H1 (cell line): Measurements from ENCODE around the gene MIPOL1. TPM values are rescaled to one million over a fixed set of nuclear protein-coding genes. Genes with fewer than 3 reads are reported as not detected.
"Not testable (repeated sequence)": the region's sequence is repeated elsewhere in the genome, so short reads cannot be mapped to it uniquely, and the experiment has no call there.

Source experiments
- CTCF ChIA-PET: fragments of 300-600 bp; sonication (Branson Sonifier 250); formaldehyde crosslinking; loops from one replicate; lab custom pipeline; 2021; ENCODE audit not compliant: partially characterized antibody; lab: Charles Lee
- POLR2A ChIA-PET: fragments of 300-600 bp; sonication (Branson Sonifier 250); formaldehyde crosslinking; loops from one replicate; lab custom pipeline; 2021; ENCODE audit warnings: inconsistent platforms; ENCODE audit not compliant: partially characterized antibody; lab: Charles Lee
- DNase-seq, 2 experiments: peaks; one replicate each; pipeline versions ENCODE4 v3.0.0 to v3.0.0-alpha.2; 2010 to 2022; ENCODE audit warnings: low spot score in 2 of 2, low read depth in 1 of 2, mixed read lengths in 1 of 2
- FAIRE-seq: peaks from 2 replicates; lab custom pipeline; 2011; peaks lifted over from hg19 to GRCh38; lab: Jason Lieb, UNC
- H2AFZ ChIP-seq: 2 replicates; pipeline ENCODE4 v1.8.1; 2012; ENCODE audit warnings: low read length, inconsistent platforms
- H2AK5ac ChIP-seq: 2 replicates; pipeline ENCODE4 v1.6.1; 2013; ENCODE audit warnings: low read depth, low read length
- H2BK120ac ChIP-seq: replicated peaks from 2 replicates; pipeline ENCODE3; 2013; ENCODE audit warnings: low read depth, low read length, inconsistent platforms
- H2BK12ac ChIP-seq: 2 replicates; pipeline ENCODE4 v1.6.1; 2013; ENCODE audit warnings: low read depth, low read length
- H2BK15ac ChIP-seq: 2 replicates; pipeline ENCODE4 v1.6.1; 2013; ENCODE audit warnings: low read length
- H2BK20ac ChIP-seq: 2 replicates; pipeline ENCODE4 v1.6.1; 2013; ENCODE audit warnings: low read length
- H2BK5ac ChIP-seq: 2 replicates; pipeline ENCODE4 v1.6.1; 2013; ENCODE audit warnings: low read depth, low read length
- H3K14ac ChIP-seq: 2 replicates; pipeline ENCODE4 v1.6.1; 2013; ENCODE audit warnings: inconsistent platforms; ENCODE audit not compliant: insufficient read length
- H3K18ac ChIP-seq: 2 replicates; pipeline ENCODE4 v1.6.1; 2013; ENCODE audit warnings: low read length; ENCODE audit errors: extremely low read depth
- H3K23ac ChIP-seq: 2 replicates; pipeline ENCODE4 v1.6.1; 2013; ENCODE audit warnings: inconsistent platforms; ENCODE audit not compliant: insufficient read length
- H3K23me2 ChIP-seq: 2 replicates; pipeline ENCODE4 v1.6.1; 2013; ENCODE audit warnings: low read depth, low read length
- H3K27ac ChIP-seq: 2 replicates; pipeline ENCODE4 v1.6.1; 2011; ENCODE audit warnings: low read depth, low read length, inconsistent platforms
- H3K27me3 ChIP-seq, 4 experiments: replicated peaks in 1 of 4; 1 replicate in 1 of 4; 2 replicates in 3 of 4; pipeline versions ENCODE4 v1.6.1 to v1.8.1; 2011 to 2013; ENCODE audit warnings: low read length in 3 of 4, mild to moderate bottlenecking in 3 of 4, inconsistent platforms in 2 of 4, mixed read lengths in 2 of 4, moderate library complexity in 1 of 4; ENCODE audit not compliant: control insufficient read depth in 3 of 4, insufficient read depth in 3 of 4; ENCODE audit errors: extremely low read depth in 1 of 4
- H3K36me3 ChIP-seq, 4 experiments: 2 replicates each; pipeline versions ENCODE4 v1.6.1 to v1.8.1; 2011 to 2013; ENCODE audit warnings: mild to moderate bottlenecking in 4 of 4, low read length in 3 of 4, moderate library complexity in 2 of 4, control low read depth in 1 of 4, inconsistent platforms in 1 of 4; ENCODE audit not compliant: insufficient read depth in 4 of 4, control insufficient read depth in 2 of 4
- H3K4ac ChIP-seq: replicated peaks from 2 replicates; pipeline ENCODE3; 2013; ENCODE audit warnings: low read length, low read depth, mixed read lengths, inconsistent platforms; ENCODE audit not compliant: insufficient read length
- H3K4me1 ChIP-seq, 4 experiments: replicated peaks in 1 of 4; 1 replicate in 1 of 4; 2 replicates in 3 of 4; pipeline versions ENCODE4 v1.6.1 to v1.8.1; 2011 to 2013; ENCODE audit warnings: low read length in 3 of 4, inconsistent platforms in 2 of 4, mixed read lengths in 1 of 4; ENCODE audit not compliant: insufficient read depth in 4 of 4, control insufficient read depth in 3 of 4
- H3K4me2 ChIP-seq, 2 experiments: 2 replicates each; pipeline versions ENCODE4 v1.6.1 to v1.8.1; 2011 to 2013; ENCODE audit warnings: low read depth in 2 of 2, low read length in 2 of 2, control low read depth in 1 of 2, inconsistent platforms in 1 of 2, mild to moderate bottlenecking in 1 of 2; ENCODE audit not compliant: insufficient read depth in 1 of 2
- H3K4me3 ChIP-seq, 4 experiments: fragments of 200-600, 300-600 bp in 1 of 4; sonication (generic), shearing (Covaris generic), sonication (Bioruptor Twin) in 1 of 4; 2 replicates each; pipeline versions ENCODE4 v1.5.1 to v1.8.1; 2011 to 2016; ENCODE audit warnings: low read length in 4 of 4, low read depth in 3 of 4, control low read depth in 2 of 4, inconsistent platforms in 2 of 4, mild to moderate bottlenecking in 2 of 4, mixed read lengths in 1 of 4, moderate library complexity in 1 of 4; ENCODE audit not compliant: insufficient read depth in 2 of 4; ENCODE audit errors: extremely low read depth in 1 of 4
- H3K56ac ChIP-seq: replicated peaks from 2 replicates; pipeline ENCODE3; 2013; ENCODE audit warnings: low read depth, mild to moderate bottlenecking, mixed read lengths, low read length, inconsistent platforms; ENCODE audit not compliant: insufficient read length
- H3K79me1 ChIP-seq: 2 replicates; pipeline ENCODE4 v1.6.1; 2013; ENCODE audit warnings: low read depth, low read length, control low read depth
- H3K79me2 ChIP-seq, 2 experiments: 2 replicates each; pipeline versions ENCODE4 v1.6.1 to v1.8.1; 2012 to 2013; ENCODE audit warnings: low read length in 2 of 2, mild to moderate bottlenecking in 2 of 2, inconsistent platforms in 1 of 2; ENCODE audit not compliant: insufficient read depth in 2 of 2, control insufficient read depth in 1 of 2
- H3K9ac ChIP-seq, 4 experiments: replicated peaks in 1 of 4; 1 replicate in 1 of 4; 2 replicates in 3 of 4; pipeline versions ENCODE4 v1.6.1 to v1.8.1; 2011 to 2013; ENCODE audit warnings: low read depth in 3 of 4, low read length in 3 of 4, control low read depth in 2 of 4, mild to moderate bottlenecking in 2 of 4, moderate library complexity in 2 of 4, inconsistent platforms in 1 of 4; ENCODE audit errors: extremely low read depth in 1 of 4
- H3K9me3 ChIP-seq, 2 experiments: 2 replicates each; pipeline versions ENCODE4 v1.6.1 to v1.8.1; 2012 to 2013; ENCODE audit warnings: mild to moderate bottlenecking in 2 of 2, moderate library complexity in 2 of 2, control low read depth in 1 of 2, inconsistent platforms in 1 of 2, low read depth in 1 of 2, low read length in 1 of 2, mixed read lengths in 1 of 2; ENCODE audit not compliant: insufficient read depth in 2 of 2
- H4K20me1 ChIP-seq, 2 experiments: replicated peaks in 1 of 2; 2 replicates each; pipeline versions ENCODE3 to v1.8.1; 2011 to 2013; ENCODE audit warnings: inconsistent platforms in 2 of 2, low read length in 2 of 2, mild to moderate bottlenecking in 1 of 2; ENCODE audit not compliant: insufficient read depth in 2 of 2, control insufficient read depth in 1 of 2
- H4K5ac ChIP-seq: 2 replicates; pipeline ENCODE4 v1.6.1; 2013; ENCODE audit warnings: low read length, low read depth, mixed read lengths, inconsistent platforms; ENCODE audit not compliant: insufficient read length
- H4K8ac ChIP-seq: 2 replicates; pipeline ENCODE4 v1.8.0; 2013; ENCODE audit warnings: mild to moderate bottlenecking, moderate library complexity, low read length, inconsistent platforms; ENCODE audit not compliant: insufficient read depth; ENCODE audit errors: extremely low read depth
- H4K91ac ChIP-seq: replicated peaks from 2 replicates; pipeline ENCODE3; 2013; ENCODE audit warnings: low read length, mixed read lengths, inconsistent platforms; ENCODE audit not compliant: insufficient read length
- WGBS, 2 experiments: shearing (Covaris generic) in 1 of 2; methylation state at CpG; one replicate each; pipeline versions ENCODE4 v1.1.6 to v1.1.7; 2013 to 2015; ENCODE audit warnings: low lambda C conversion rate in 2 of 2, mixed read lengths in 2 of 2, inconsistent platforms in 1 of 2, low coverage in 1 of 2, missing lambda C conversion rate in 1 of 2; ENCODE audit not compliant: insufficient replicate concordance in 2 of 2, insufficient coverage in 1 of 2, insufficient read length in 1 of 2; ENCODE audit errors: extremely low coverage in 1 of 2, missing lambda C conversion rate in 1 of 2; 5-methylcytosine and 5-hydroxymethylcytosine counted together
- polyA plus RNA-seq, 7 experiments: library from polyadenylated mRNA; depleted of rRNA in 3 of 7; stranded (reverse) in 5 of 7; unstranded in 2 of 7; fragments of >200 nt in 5 of 7; fragments of 200-250 nt in 2 of 7; gene quantifications; 1 replicate in 5 of 7; 2 replicates in 1 of 7; 4 replicates in 1 of 7; pipeline versions ENCODE4 v1.2.1 to v1.2.3, GENCODE V29; 2011 to 2013; ENCODE audit warnings: missing spikeins in 2 of 7, mixed read lengths in 2 of 7
- total RNA-seq: library from RNA; stranded (reverse); fragmentation: NEBNext Ultra II Directional; extraction: Animal tissue kit (Norgen Biotek cat#: 25700); gene quantifications from 2 replicates; pipeline ENCODE4 v1.2.1, GENCODE V29; 2021

MIPOL1 gene
- total and polyA plus RNA-seq, 2 of the 8 experiments (the other 6 are each of a cell fraction or from before 2014, with no cell fraction given): 2.8 to 23.9 TPM

DNA sequence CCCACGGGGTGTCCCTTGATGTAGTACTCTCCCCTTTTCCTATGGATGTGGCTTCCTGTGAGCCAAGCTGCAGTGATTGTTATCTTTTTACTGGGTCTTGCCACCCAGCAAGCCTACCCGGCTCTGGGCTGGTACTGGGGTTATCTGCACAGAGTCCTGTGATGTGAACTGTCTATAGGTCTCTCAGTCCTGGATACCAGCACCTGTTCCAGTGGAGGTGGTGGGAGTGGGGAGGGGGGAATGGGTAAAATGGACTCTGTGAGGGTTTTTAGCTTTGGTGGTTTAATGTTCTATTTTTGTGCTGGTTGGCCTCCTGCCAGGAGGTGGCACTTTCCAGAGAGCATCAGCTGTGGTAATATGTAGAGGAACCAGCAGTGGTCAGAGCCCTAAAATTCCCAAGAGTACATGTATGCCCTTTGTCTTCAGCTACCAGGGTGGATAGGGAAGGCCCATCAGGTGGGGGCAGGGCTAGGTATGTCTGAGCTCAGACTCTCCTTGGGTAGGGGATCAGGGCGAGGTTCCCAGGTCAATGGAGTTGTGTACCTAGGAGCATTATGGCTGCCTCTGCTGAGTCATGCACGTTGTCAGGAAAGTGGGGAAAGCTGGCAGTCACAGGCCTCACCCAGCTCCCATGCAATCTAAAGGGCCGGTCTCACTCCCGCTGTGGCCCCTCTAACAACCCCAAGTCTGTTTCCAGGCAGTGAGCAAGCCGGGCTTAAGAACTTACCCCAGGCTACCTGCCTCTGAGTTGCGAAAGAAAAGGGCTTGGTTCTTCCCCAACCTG is 199.6 kb downstream of the MIPOL1 start:
- not testable (repeated sequence) for H3K36me3 ChIP-seq, H2AK5ac ChIP-seq, H3K4me2 ChIP-seq, H3K14ac ChIP-seq, H3K27ac ChIP-seq, H3K9ac ChIP-seq, H3K23me2 ChIP-seq, H3K4me3 ChIP-seq, H3K18ac ChIP-seq, H3K79me1 ChIP-seq, H2AFZ ChIP-seq, H3K4ac ChIP-seq, H3K9me3 ChIP-seq, FAIRE-seq, H3K27me3 ChIP-seq, H3K56ac ChIP-seq, H2BK12ac ChIP-seq, H2BK15ac ChIP-seq, H4K8ac ChIP-seq, H2BK120ac ChIP-seq, H3K79me2 ChIP-seq, H4K5ac ChIP-seq, H2BK20ac ChIP-seq, H4K20me1 ChIP-seq, H4K91ac ChIP-seq, H3K4me1 ChIP-seq, DNase-seq, H3K23ac ChIP-seq, H2BK5ac ChIP-seq
- WGBS, 2 experiments: 76% methylated on average over 8 of the region's 8 CpGs; no CpG with 5 or more reads in 1 of the 2 experiments
- CTCF ChIA-PET: interaction anchor here (1.4 to 1.5 kb wide), 2 partner anchors 14 to 33 kb away, joined by 3 to 4 read pairs; no protein-coding TSS in a partner anchor
- POLR2A ChIA-PET: interaction anchor here (0.5 kb wide), 1 partner anchor 60 kb away, joined by 4 read pairs; no protein-coding TSS in a partner anchor
